IMR-90 (cell line): ENCODE results near the gene PLD5. TPM values are rescaled to one million over a fixed set of nuclear protein-coding genes. Genes with fewer than 3 reads are reported as not detected.

Source experiments
- ATAC-seq: fragments of 200-7000 bp; cut with Tn5 transposase; 2 replicates; pipeline ENCODE4 v1.9.1; 2020; ENCODE audit warnings: low read depth, mild to moderate bottlenecking, moderate library complexity
- BruUV-seq: library from RNA; stranded (reverse); fragments of 400-500 nt; replicated peaks from 2 replicates; lab custom pipeline; 2021; lab: Mats Ljungman, UMichigan
- CTCF ChIA-PET: fragments of 300-600 bp; formaldehyde crosslinking; extraction: SDS; loops from one replicate; lab custom pipeline; 2021; ENCODE audit warnings: antibody characterized with exemption; lab: Yijun Ruan, JAX
- POLR2A ChIA-PET: fragments of 300-600 bp; sonication (Branson Sonifier 250); formaldehyde crosslinking; loops from one replicate; lab custom pipeline; 2022; ENCODE audit warnings: antibody characterized with exemption; ENCODE audit not compliant: unreplicated experiment; lab: Charles Lee
- DNase-seq: peaks from one replicate; pipeline ENCODE4 v3.0.0; 2013
- H2AFZ ChIP-seq: replicated peaks from 2 replicates; pipeline ENCODE3; 2013; ENCODE audit warnings: low read length, mild to moderate bottlenecking; ENCODE audit not compliant: poor library complexity
- H2AK5ac ChIP-seq: 2 replicates; pipeline ENCODE4 v1.6.1; 2013; ENCODE audit warnings: low read depth, low read length, inconsistent platforms
- H2AK9ac ChIP-seq: replicated peaks from 2 replicates; pipeline ENCODE3; 2013; ENCODE audit warnings: mild to moderate bottlenecking, low read depth, low read length, moderate library complexity; ENCODE audit not compliant: poor library complexity
- H2BK120ac ChIP-seq: 2 replicates; pipeline ENCODE4 v1.6.1; 2013; ENCODE audit warnings: low read depth, low read length, inconsistent platforms
- H2BK15ac ChIP-seq: 3 replicates; pipeline ENCODE4 v1.6.1; 2013; ENCODE audit warnings: low read depth, low read length, inconsistent platforms
- H2BK20ac ChIP-seq: 2 replicates; pipeline ENCODE4 v1.6.1; 2013; ENCODE audit warnings: low read depth, mild to moderate bottlenecking, inconsistent platforms, low read length, moderate library complexity
- H2BK5ac ChIP-seq: 2 replicates; pipeline ENCODE4 v1.6.1; 2013; ENCODE audit warnings: mild to moderate bottlenecking, low read depth, low read length, inconsistent platforms; ENCODE audit not compliant: poor library complexity, severe bottlenecking
- H3K14ac ChIP-seq: replicated peaks from 2 replicates; pipeline ENCODE4 v1.6.1; 2013; ENCODE audit warnings: low read depth, low read length, inconsistent platforms
- H3K18ac ChIP-seq: 2 replicates; pipeline ENCODE4 v1.6.1; 2013; ENCODE audit warnings: low read depth, low read length, control low read depth
- H3K23ac ChIP-seq: 2 replicates; pipeline ENCODE4 v1.6.1; 2013; ENCODE audit warnings: low read depth, low read length, inconsistent platforms
- H3K27ac ChIP-seq: 2 replicates; pipeline ENCODE4 v1.5.1; 2013; ENCODE audit warnings: mild to moderate bottlenecking, control low read depth, low read length; ENCODE audit not compliant: insufficient read depth
- H3K27me3 ChIP-seq: 2 replicates; pipeline ENCODE4 v1.6.1; 2013; ENCODE audit warnings: low read length; ENCODE audit not compliant: control insufficient read depth, insufficient read depth
- H3K36me3 ChIP-seq: 2 replicates; pipeline ENCODE4 v1.6.1; 2013; ENCODE audit warnings: low read length, mixed read lengths; ENCODE audit not compliant: control insufficient read depth, insufficient read depth
- H3K4ac ChIP-seq: 2 replicates; pipeline ENCODE4 v1.6.1; 2013; ENCODE audit warnings: low read depth, low read length, inconsistent platforms
- H3K4me1 ChIP-seq: 2 replicates; pipeline ENCODE4 v1.6.1; 2013; ENCODE audit warnings: low read length, mixed read lengths; ENCODE audit not compliant: control insufficient read depth, insufficient read depth
- H3K4me2 ChIP-seq: 2 replicates; pipeline ENCODE4 v1.6.1; 2013; ENCODE audit warnings: low read depth, mild to moderate bottlenecking, control low read depth, low read length, moderate library complexity
- H3K4me3 ChIP-seq: 2 replicates; pipeline ENCODE4 v1.5.1; 2013; ENCODE audit warnings: low read depth, mild to moderate bottlenecking, control low read depth, low read length, moderate library complexity; ENCODE audit not compliant: insufficient read depth
- H3K56ac ChIP-seq: 2 replicates; pipeline ENCODE4 v1.6.1; 2013; ENCODE audit warnings: low read length, inconsistent platforms; ENCODE audit not compliant: insufficient read depth; ENCODE audit errors: extremely low read depth
- H3K79me1 ChIP-seq, 2 experiments: 2 replicates each; pipeline ENCODE4 v1.6.1; 2013; ENCODE audit warnings: low read length in 2 of 2, inconsistent platforms in 1 of 2, low read depth in 1 of 2
- H3K9ac ChIP-seq: 2 replicates; pipeline ENCODE4 v1.6.1; 2013; ENCODE audit warnings: low read depth, low read length, control low read depth
- H3K9me1 ChIP-seq: 2 replicates; pipeline ENCODE4 v1.6.1; 2013; ENCODE audit warnings: low read length, inconsistent platforms; ENCODE audit not compliant: insufficient read depth
- H3K9me3 ChIP-seq: 2 replicates; pipeline ENCODE4 v1.6.1; 2013; ENCODE audit warnings: low read length; ENCODE audit not compliant: control insufficient read depth, insufficient read depth
- H4K20me1 ChIP-seq: 2 replicates; pipeline ENCODE4 v1.6.1; 2013; ENCODE audit warnings: low read length, inconsistent platforms; ENCODE audit not compliant: insufficient read depth
- H4K5ac ChIP-seq: 2 replicates; pipeline ENCODE4 v1.6.1; 2013; ENCODE audit warnings: mild to moderate bottlenecking, low read depth, low read length, control low read depth
- H4K8ac ChIP-seq, 2 experiments: 2 replicates each; pipeline ENCODE4 v1.6.1; 2013; ENCODE audit warnings: low read depth in 2 of 2, low read length in 2 of 2, control low read depth in 1 of 2, inconsistent platforms in 1 of 2
- H4K91ac ChIP-seq: 2 replicates; pipeline ENCODE4 v1.6.1; 2013; ENCODE audit warnings: low read depth, low read length, inconsistent platforms; ENCODE audit not compliant: insufficient read depth
- MAFK ChIP-seq: IDR thresholded peaks from 2 replicates; pipeline ENCODE4 v1.6.1; 2012; ENCODE audit warnings: low read depth, low read length, improper control_type of control experiment
- MXI1 ChIP-seq: IDR thresholded peaks from 2 replicates; pipeline ENCODE4 v1.6.1; 2012; ENCODE audit warnings: low read depth, mild to moderate bottlenecking, low read length, moderate library complexity, borderline replicate concordance
- NFE2L2 ChIP-seq: fragments of 150-350 bp; IDR thresholded peaks from 2 replicates; pipeline ENCODE4 v1.6.1; 2016; ENCODE audit warnings: low read depth, mild to moderate bottlenecking, low read length
- POLR2A ChIP-seq: IDR thresholded peaks from 2 replicates; pipeline ENCODE4 v1.6.1; 2012; ENCODE audit warnings: mild to moderate bottlenecking, low read depth, low read length
- RCOR1 ChIP-seq: IDR thresholded peaks from 2 replicates; pipeline ENCODE4 v1.6.1; 2012; ENCODE audit warnings: mild to moderate bottlenecking, low read length, improper control_type of control experiment; ENCODE audit not compliant: insufficient replicate concordance
- WGBS, 2 experiments: methylation state at CpG; one replicate each; pipeline versions ENCODE4 v1.1.5 to v1.1.7; 2013; ENCODE audit warnings: missing lambda C conversion rate in 2 of 2; ENCODE audit not compliant: insufficient read length in 1 of 2; ENCODE audit errors: extremely low coverage in 2 of 2; 5-methylcytosine and 5-hydroxymethylcytosine counted together
- dilution Hi-C: fragments of 300-500 bp; cut with HindIII; formaldehyde crosslinking; loops from one replicate; pipeline ENCODE4 v1.14.3; 2018; ENCODE audit warnings: low sequenced_read_pairs; ENCODE audit not compliant: unreplicated experiment
- in situ Hi-C: fragments of 300-500 bp; cut with MboI; formaldehyde crosslinking; loops from 3 replicates; pipeline ENCODE4 v1.14.3; 2019; ENCODE audit warnings: low sequenced_read_pairs, inconsistent platforms, mixed read lengths
- intact Hi-C: fragments of 100-400 bp; cut with micrococcal nuclease; formaldehyde crosslinking; loops from 2 replicates; pipeline ENCODE4 v1.10.0; 2022
- polyA plus RNA-seq, 3 experiments: library from polyadenylated mRNA; depleted of rRNA; stranded (reverse); fragments of >200 nt; gene quantifications; 2 replicates each; pipeline ENCODE4 v1.2.3, GENCODE V29; 2012; ENCODE audit warnings: low replicate concordance in 1 of 3
- total RNA-seq: library from RNA; depleted of rRNA; stranded (reverse); fragments of >200 nt; gene quantifications from 2 replicates; pipeline ENCODE4 v1.2.3, GENCODE V29; 2012
- TF ChIP-seq, protein P1 (sequence below): fragments of 150-350 bp; IDR thresholded peaks from 2 replicates; pipeline ENCODE4 v1.6.1; 2017; ENCODE audit warnings: mild to moderate bottlenecking, antibody characterized with exemption, low read length, low read depth
- TF ChIP-seq, protein P2 (sequence below): fragments of 150-350 bp; IDR thresholded peaks from 2 replicates; pipeline ENCODE4 v1.6.1; 2016; ENCODE audit warnings: low read depth, mild to moderate bottlenecking, low read length, moderate library complexity, borderline replicate concordance
- TF ChIP-seq, protein P3 (sequence below): conservative IDR thresholded peaks from 2 replicates; pipeline ENCODE4 v1.5.1; 2012; ENCODE audit warnings: mild to moderate bottlenecking, low read depth, low read length, improper control_type of control experiment

PLD5 gene
- total and polyA plus RNA-seq, 2 of the 4 experiments (the other 2 are of a cell fraction): not detected

DNA sequence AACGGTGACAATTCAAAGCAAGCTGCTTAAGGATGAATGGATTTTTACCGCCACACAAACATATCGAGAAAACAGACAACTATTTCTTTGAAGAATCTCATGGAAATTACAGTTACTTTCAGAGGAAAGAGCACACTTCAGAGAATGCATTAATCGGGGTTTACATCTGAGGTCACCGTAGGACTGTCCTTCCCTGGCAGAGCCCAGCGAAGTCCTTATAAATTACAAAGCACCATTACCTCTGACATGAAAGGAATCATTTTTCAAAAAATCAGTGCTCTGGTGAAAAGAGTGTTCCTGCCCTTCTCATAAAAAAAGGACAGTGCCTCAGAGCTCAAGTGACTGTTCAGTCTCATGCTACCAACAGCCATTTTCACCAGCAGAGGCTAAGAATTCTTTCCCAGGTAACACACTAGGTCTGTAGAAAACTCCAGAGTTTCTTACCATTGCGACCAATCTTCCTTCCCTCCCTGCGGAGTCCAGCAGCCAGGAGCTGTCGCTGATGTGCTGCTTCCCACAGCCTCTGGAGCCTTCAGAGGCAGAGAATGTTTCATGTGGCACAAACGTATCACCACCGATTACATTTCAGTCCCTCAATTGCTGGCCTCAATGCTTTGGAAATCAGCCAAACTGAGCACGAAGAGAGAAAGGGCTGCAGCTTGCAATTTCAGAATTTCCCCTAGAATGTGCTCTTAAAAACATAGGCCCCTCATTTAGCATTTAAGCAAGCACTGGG lies 75.4 kb downstream of the PLD5 start:
- no peak overlapping the region for H2BK15ac ChIP-seq
- WGBS, 2 experiments: 0% methylated on average over 3 of the region's 12 CpGs; no CpG with 5 or more reads in 1 of the 2 experiments
- no peak overlapping the region for H4K8ac ChIP-seq
- no peaks in the 10 kb centered on the region for H3K27me3 ChIP-seq
- no peak overlapping the region for H3K14ac ChIP-seq
- H4K91ac ChIP-seq: no peak overlapping the region
- no peak overlapping the region for H2AK5ac ChIP-seq
- TF ChIP-seq, protein P1, sequence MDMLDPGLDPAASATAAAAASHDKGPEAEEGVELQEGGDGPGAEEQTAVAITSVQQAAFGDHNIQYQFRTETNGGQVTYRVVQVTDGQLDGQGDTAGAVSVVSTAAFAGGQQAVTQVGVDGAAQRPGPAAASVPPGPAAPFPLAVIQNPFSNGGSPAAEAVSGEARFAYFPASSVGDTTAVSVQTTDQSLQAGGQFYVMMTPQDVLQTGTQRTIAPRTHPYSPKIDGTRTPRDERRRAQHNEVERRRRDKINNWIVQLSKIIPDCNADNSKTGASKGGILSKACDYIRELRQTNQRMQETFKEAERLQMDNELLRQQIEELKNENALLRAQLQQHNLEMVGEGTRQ: no peak
- TF ChIP-seq RCOR1: no peak
- TF ChIP-seq, protein P2, sequence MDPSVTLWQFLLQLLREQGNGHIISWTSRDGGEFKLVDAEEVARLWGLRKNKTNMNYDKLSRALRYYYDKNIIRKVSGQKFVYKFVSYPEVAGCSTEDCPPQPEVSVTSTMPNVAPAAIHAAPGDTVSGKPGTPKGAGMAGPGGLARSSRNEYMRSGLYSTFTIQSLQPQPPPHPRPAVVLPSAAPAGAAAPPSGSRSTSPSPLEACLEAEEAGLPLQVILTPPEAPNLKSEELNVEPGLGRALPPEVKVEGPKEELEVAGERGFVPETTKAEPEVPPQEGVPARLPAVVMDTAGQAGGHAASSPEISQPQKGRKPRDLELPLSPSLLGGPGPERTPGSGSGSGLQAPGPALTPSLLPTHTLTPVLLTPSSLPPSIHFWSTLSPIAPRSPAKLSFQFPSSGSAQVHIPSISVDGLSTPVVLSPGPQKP: no peak
- no peak for TF ChIP-seq MXI1
- TF ChIP-seq, protein P3, sequence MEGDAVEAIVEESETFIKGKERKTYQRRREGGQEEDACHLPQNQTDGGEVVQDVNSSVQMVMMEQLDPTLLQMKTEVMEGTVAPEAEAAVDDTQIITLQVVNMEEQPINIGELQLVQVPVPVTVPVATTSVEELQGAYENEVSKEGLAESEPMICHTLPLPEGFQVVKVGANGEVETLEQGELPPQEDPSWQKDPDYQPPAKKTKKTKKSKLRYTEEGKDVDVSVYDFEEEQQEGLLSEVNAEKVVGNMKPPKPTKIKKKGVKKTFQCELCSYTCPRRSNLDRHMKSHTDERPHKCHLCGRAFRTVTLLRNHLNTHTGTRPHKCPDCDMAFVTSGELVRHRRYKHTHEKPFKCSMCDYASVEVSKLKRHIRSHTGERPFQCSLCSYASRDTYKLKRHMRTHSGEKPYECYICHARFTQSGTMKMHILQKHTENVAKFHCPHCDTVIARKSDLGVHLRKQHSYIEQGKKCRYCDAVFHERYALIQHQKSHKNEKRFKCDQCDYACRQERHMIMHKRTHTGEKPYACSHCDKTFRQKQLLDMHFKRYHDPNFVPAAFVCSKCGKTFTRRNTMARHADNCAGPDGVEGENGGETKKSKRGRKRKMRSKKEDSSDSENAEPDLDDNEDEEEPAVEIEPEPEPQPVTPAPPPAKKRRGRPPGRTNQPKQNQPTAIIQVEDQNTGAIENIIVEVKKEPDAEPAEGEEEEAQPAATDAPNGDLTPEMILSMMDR: no peak
- TF ChIP-seq MAFK: no peak
- TF ChIP-seq POLR2A: no peak
- TF ChIP-seq NFE2L2: no peak
- no peak overlapping the region for H4K5ac ChIP-seq
- H2BK20ac ChIP-seq: no peak overlapping the region
- no peak for DNase-seq
- H3K4me2 ChIP-seq: no peak overlapping the region
- no peaks in the 10 kb centered on the region for H3K9me1 ChIP-seq
- intact Hi-C loops (no loop called here), in situ Hi-C loops (no loop called here), dilution Hi-C loops (no loop called here)
- H3K27ac ChIP-seq: no peak overlapping the region
- no peak overlapping the region for H3K4me3 ChIP-seq
- H3K4ac ChIP-seq: no peak overlapping the region
- peaks cover 12% of the 10 kb centered on the region; the same call in 1 of the 2 replicates for H3K9me3 ChIP-seq
- H4K20me1 ChIP-seq: no peaks in the 10 kb centered on the region
- BruUV-seq: no TSS peak
- H2BK120ac ChIP-seq: no peak overlapping the region
- no peak overlapping the region for H3K23ac ChIP-seq
- no peak overlapping the region for H3K9ac ChIP-seq
- no peak overlapping the region for H3K56ac ChIP-seq
- H3K4me1 ChIP-seq: no peaks in the 10 kb centered on the region
- no peak for ATAC-seq
- H2AK9ac ChIP-seq: no peak overlapping the region
- ChIA-PET CTCF (no interaction called here), POLR2A (no interaction called here)
- no peaks in the 10 kb centered on the region for H3K36me3 ChIP-seq
- no peak overlapping the region for H2BK5ac ChIP-seq
- no peaks in the 10 kb centered on the region for H3K79me1 ChIP-seq
- no peak overlapping the region for H2AFZ ChIP-seq
- H3K18ac ChIP-seq: no peak overlapping the region
